SK-N-SH (cell line): ENCODE results near the gene MTF1. TPM values are rescaled to one million over a fixed set of nuclear protein-coding genes. Genes with fewer than 3 reads are reported as not detected.

Experiments used
- CTCF ChIA-PET: fragments of 300-600, 350-600 bp; formaldehyde crosslinking; extraction: SDS; loops from one replicate; lab custom pipeline; 2021; lab: Yijun Ruan, JAX
- POLR2A ChIA-PET: fragments of 350-600 bp; sonication (Branson Sonifier 250); formaldehyde crosslinking; extraction: SDS; loops from one replicate; lab custom pipeline; 2020; ENCODE audit warnings: antibody characterized with exemption, inconsistent platforms; lab: Yijun Ruan, JAX
- DNase-seq: peaks from one replicate; pipeline ENCODE4 v3.0.0; 2012
- H2AFZ ChIP-seq: fragments of 200-600 bp; sonication (generic); 2 replicates; pipeline ENCODE4 v1.8.1; 2016; ENCODE audit warnings: antibody characterized with exemption, mild to moderate bottlenecking, low read depth
- H3F3A ChIP-seq: fragments of 200-600 bp; sonication (generic); replicated peaks from 2 replicates; pipeline ENCODE3; 2016; ENCODE audit warnings: antibody characterized with exemption, mild to moderate bottlenecking; ENCODE audit not compliant: insufficient read depth
- H3K27ac ChIP-seq, 2 experiments: fragments of 200-500 bp in 1 of 2; fragments of 200-600 bp in 1 of 2; sonication (Bioruptor generic) in 1 of 2; sonication (generic), shearing (Covaris generic) in 1 of 2; 2 replicates each; pipeline versions ENCODE4 v1.5.1 to v1.6.1; 2014 to 2016; ENCODE audit warnings: low read depth in 2 of 2, inconsistent platforms in 1 of 2, low read length in 1 of 2, mild to moderate bottlenecking in 1 of 2, mixed read lengths in 1 of 2
- H3K27me3 ChIP-seq: fragments of 200-600 bp; sonication (generic), shearing (Covaris generic); 2 replicates; pipeline ENCODE4 v1.6.1; 2016; ENCODE audit warnings: mixed run types; ENCODE audit not compliant: insufficient read depth
- H3K36me3 ChIP-seq, 2 experiments: fragments of 200-500 bp in 1 of 2; fragments of 200-600 bp in 1 of 2; sonication (Bioruptor generic) in 1 of 2; sonication (generic) in 1 of 2; replicated peaks in 1 of 2; 2 replicates each; pipeline versions ENCODE3 to v1.5.1; 2014 to 2016; ENCODE audit warnings: low read length in 1 of 2, mild to moderate bottlenecking in 1 of 2; ENCODE audit not compliant: insufficient read depth in 2 of 2, control insufficient read depth in 1 of 2
- H3K4me1 ChIP-seq, 2 experiments: fragments of 200-500 bp in 1 of 2; fragments of 200-600 bp in 1 of 2; sonication (Bioruptor generic) in 1 of 2; sonication (generic), shearing (Covaris generic) in 1 of 2; 2 replicates each; pipeline versions ENCODE4 v1.5.1 to v1.6.1; 2014 to 2016; ENCODE audit warnings: low read depth in 1 of 2, low read length in 1 of 2, mixed run types in 1 of 2; ENCODE audit not compliant: insufficient read depth in 2 of 2, control insufficient read depth in 1 of 2
- H3K4me2 ChIP-seq: fragments of 200-600 bp; sonication (generic), shearing (Covaris generic); 2 replicates; pipeline ENCODE4 v1.6.1; 2017; ENCODE audit warnings: mixed run types
- H3K4me3 ChIP-seq, 2 experiments: fragments of 200-500 bp in 1 of 2; fragments of 200-600 bp in 1 of 2; sonication (Bioruptor generic) in 1 of 2; sonication (generic), shearing (Covaris generic) in 1 of 2; 2 replicates each; pipeline versions ENCODE4 v1.5.1 to v1.8.1; 2014 to 2016; ENCODE audit warnings: low read depth in 2 of 2, inconsistent platforms in 1 of 2, low read length in 1 of 2, mild to moderate bottlenecking in 1 of 2, mixed read lengths in 1 of 2, moderate library complexity in 1 of 2
- H3K79me2 ChIP-seq: fragments of 200-600 bp; sonication (generic); 2 replicates; pipeline ENCODE4 v1.8.1; 2017; ENCODE audit warnings: mild to moderate bottlenecking; ENCODE audit not compliant: insufficient read depth
- H3K9ac ChIP-seq: fragments of 200-600 bp; sonication (generic); 2 replicates; pipeline ENCODE4 v1.6.1; 2017; ENCODE audit warnings: mixed run types
- H3K9me2 ChIP-seq: fragments of 200-600 bp; sonication (generic); 2 replicates; pipeline ENCODE4 v1.6.1; 2017; ENCODE audit warnings: mixed run types
- H3K9me3 ChIP-seq: fragments of 200-600 bp; sonication (generic); 2 replicates; pipeline ENCODE4 v1.6.1; 2017; ENCODE audit warnings: mixed run types, mild to moderate bottlenecking, moderate library complexity
- H4K20me1 ChIP-seq: fragments of 200-600 bp; sonication (generic); 2 replicates; pipeline ENCODE4 v1.6.1; 2017; ENCODE audit warnings: mild to moderate bottlenecking, mixed run types; ENCODE audit not compliant: insufficient read depth
- CHD2 ChIP-seq: fragments of 150-350 bp; IDR thresholded peaks from 2 replicates; pipeline ENCODE4 v1.6.1; 2018; ENCODE audit warnings: low read length; ENCODE audit not compliant: partially characterized antibody
- FOXJ3 ChIP-seq: sonication (generic); formaldehyde crosslinking; IDR thresholded peaks from 2 replicates; pipeline ENCODE4 v1.5.1; 2020; ENCODE audit warnings: mild to moderate bottlenecking, missing genetic modification reagents
- FOXM1 ChIP-seq: IDR thresholded peaks from 2 replicates; pipeline ENCODE4 v1.4.0; 2012; ENCODE audit warnings: low read depth, mild to moderate bottlenecking
- GABPA ChIP-seq: IDR thresholded peaks from 2 replicates; pipeline ENCODE4 v1.4.0; 2012; ENCODE audit warnings: low read depth, mild to moderate bottlenecking
- JUND ChIP-seq: IDR thresholded peaks from 2 replicates; pipeline ENCODE4 v1.4.0; 2012
- NFIC ChIP-seq: IDR thresholded peaks from 2 replicates; pipeline ENCODE4 v1.4.0; 2012; ENCODE audit warnings: borderline replicate concordance
- POLR2AphosphoS5 ChIP-seq: IDR thresholded peaks from 2 replicates; pipeline ENCODE4 v1.6.1; 2012; ENCODE audit warnings: low read depth, low read length
- RFX5 ChIP-seq: IDR thresholded peaks from 2 replicates; pipeline ENCODE4 v1.6.1; 2012; ENCODE audit warnings: mild to moderate bottlenecking, improper control_type of control experiment, low read length
- SIN3A ChIP-seq: IDR thresholded peaks from 2 replicates; pipeline ENCODE4 v1.6.1; 2012; ENCODE audit warnings: low read depth, mild to moderate bottlenecking, low read length, moderate library complexity, borderline replicate concordance
- SMC3 ChIP-seq: IDR thresholded peaks from 2 replicates; pipeline ENCODE4 v1.6.1; 2012; ENCODE audit warnings: low read depth, low read length, improper control_type of control experiment
- WGBS: methylation state at CpG from one replicate; pipeline ENCODE4 v1.1.6; 2017; ENCODE audit warnings: low lambda C conversion rate; 5-methylcytosine and 5-hydroxymethylcytosine counted together
- polyA plus RNA-seq, 3 experiments: library from polyadenylated mRNA; depleted of rRNA; stranded (reverse); fragments of >200 nt; gene quantifications; 2 replicates each; pipeline ENCODE4 v1.2.3, GENCODE V29; 2012
- TF ChIP-seq, protein P1 (sequence below): IDR thresholded peaks from 2 replicates; pipeline ENCODE4 v1.6.1; 2012; ENCODE audit warnings: mild to moderate bottlenecking, low read depth, low read length, moderate library complexity
- TF ChIP-seq, protein P2 (sequence below): fragments of 150-350 bp; IDR thresholded peaks from 2 replicates; pipeline ENCODE4 v1.6.1; 2017; ENCODE audit warnings: antibody characterized with exemption, low read length, low read depth, borderline replicate concordance
- TF ChIP-seq, protein P3 (sequence below): IDR thresholded peaks from 2 replicates; pipeline ENCODE4 v1.4.0; 2012; ENCODE audit warnings: low read depth

Gene MTF1
- polyA plus RNA-seq, 1 of the 3 experiments (the other 2 are of a cell fraction) = 5.0 TPM

DNA sequence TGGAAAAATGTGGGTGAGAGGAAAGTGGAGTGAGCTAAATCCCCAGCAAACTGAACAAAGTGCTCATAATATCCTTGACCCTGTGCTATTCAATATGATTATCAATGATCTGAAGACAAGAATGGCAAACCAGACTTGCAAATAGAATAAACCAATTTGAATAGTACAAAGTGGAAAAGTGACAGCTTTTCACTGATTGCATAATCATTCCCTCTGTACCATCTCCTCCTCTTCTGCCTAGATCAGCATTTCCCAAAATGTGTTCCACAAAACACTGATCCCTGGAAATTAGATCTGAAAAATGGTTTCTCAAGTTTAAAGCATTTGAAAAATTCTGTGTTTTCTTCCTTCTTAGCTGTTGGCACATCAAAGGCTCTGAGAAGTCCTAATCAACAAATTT, 8.1 kb downstream of the MTF1 start:
- no peak overlapping the region for H3K27ac ChIP-seq
- peaks cover 3% of the 10 kb centered on the region for H3F3A ChIP-seq
- peaks cover 28 to 39% of the 10 kb centered on the region in 2 experiments for H3K36me3 ChIP-seq
- no peaks in the 10 kb centered on the region for H3K27me3 ChIP-seq
- no peak for DNase-seq
- TF ChIP-seq SMC3 (no peak), POLR2AphosphoS5 (no peak)
- TF ChIP-seq, protein P1, sequence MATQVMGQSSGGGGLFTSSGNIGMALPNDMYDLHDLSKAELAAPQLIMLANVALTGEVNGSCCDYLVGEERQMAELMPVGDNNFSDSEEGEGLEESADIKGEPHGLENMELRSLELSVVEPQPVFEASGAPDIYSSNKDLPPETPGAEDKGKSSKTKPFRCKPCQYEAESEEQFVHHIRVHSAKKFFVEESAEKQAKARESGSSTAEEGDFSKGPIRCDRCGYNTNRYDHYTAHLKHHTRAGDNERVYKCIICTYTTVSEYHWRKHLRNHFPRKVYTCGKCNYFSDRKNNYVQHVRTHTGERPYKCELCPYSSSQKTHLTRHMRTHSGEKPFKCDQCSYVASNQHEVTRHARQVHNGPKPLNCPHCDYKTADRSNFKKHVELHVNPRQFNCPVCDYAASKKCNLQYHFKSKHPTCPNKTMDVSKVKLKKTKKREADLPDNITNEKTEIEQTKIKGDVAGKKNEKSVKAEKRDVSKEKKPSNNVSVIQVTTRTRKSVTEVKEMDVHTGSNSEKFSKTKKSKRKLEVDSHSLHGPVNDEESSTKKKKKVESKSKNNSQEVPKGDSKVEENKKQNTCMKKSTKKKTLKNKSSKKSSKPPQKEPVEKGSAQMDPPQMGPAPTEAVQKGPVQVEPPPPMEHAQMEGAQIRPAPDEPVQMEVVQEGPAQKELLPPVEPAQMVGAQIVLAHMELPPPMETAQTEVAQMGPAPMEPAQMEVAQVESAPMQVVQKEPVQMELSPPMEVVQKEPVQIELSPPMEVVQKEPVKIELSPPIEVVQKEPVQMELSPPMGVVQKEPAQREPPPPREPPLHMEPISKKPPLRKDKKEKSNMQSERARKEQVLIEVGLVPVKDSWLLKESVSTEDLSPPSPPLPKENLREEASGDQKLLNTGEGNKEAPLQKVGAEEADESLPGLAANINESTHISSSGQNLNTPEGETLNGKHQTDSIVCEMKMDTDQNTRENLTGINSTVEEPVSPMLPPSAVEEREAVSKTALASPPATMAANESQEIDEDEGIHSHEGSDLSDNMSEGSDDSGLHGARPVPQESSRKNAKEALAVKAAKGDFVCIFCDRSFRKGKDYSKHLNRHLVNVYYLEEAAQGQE = no peak
- H3K9me3 ChIP-seq = no peaks in the 10 kb centered on the region
- no peak overlapping the region for H3K4me3 ChIP-seq
- H3K4me2 ChIP-seq = no peak overlapping the region
- no peak overlapping the region for H2AFZ ChIP-seq
- H3K79me2 ChIP-seq = peaks cover 100% of the 10 kb centered on the region
- H3K9ac ChIP-seq = no peak overlapping the region
- H3K4me1 ChIP-seq = peaks cover 0 to 5% of the 10 kb centered on the region in 2 experiments; a peak in 2 of 4 replicates
- POLR2A ChIA-PET = interaction anchor here (1.1 kb wide), 1 partner anchor 8 kb away, joined by 5 read pairs; the partner anchor contains the start of gene MTF1
- CTCF ChIA-PET = interaction anchor here (0.7 to 3.5 kb wide), 6 partner anchors 8 to 39 kb away, joined by 3 to 26 read pairs (median 4); partner anchors contain the start of gene MTF1
- H3K9me2 ChIP-seq = no peaks in the 10 kb centered on the region
- peaks cover 67% of the 10 kb centered on the region for H4K20me1 ChIP-seq

DNA sequence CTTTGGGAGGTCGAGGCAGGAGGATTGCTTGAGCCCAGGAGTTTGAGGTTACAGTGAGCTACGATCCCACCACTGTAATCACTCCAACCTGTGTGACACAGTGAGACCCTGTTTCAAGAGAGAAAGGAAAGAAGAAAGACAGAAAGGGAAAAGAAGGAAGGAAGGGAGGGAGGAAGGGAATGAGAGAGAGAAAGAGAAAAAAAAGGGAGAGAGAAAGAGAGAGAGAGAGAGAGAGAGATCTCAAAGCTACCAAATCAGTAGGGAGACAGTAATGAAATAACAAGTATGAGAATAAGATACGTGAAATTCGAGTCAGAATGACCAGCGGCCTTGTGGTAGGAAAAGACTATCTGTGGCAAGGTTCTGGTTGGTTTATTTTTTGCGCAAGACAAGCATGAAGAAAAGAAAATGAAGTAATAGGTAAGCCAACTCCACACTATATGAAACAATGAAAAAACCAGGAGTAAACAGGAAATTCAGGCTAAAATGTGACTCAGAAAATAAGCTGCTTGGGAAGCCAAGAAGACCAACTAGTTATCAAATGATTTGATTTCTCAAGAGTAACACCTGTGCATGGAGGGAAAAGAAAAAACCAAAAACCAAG, 8.9 kb downstream of the MTF1 start:
- POLR2A ChIA-PET = interaction anchor here (1.1 kb wide), 1 partner anchor 9 kb away, joined by 5 read pairs; the partner anchor contains the start of gene MTF1
- H3K9me3 ChIP-seq = no peaks in the 10 kb centered on the region
- DNase-seq = no peak
- no peak overlapping the region for H3K9ac ChIP-seq
- no peaks in the 10 kb centered on the region for H3K27me3 ChIP-seq
- no peak overlapping the region for H3K27ac ChIP-seq
- H2AFZ ChIP-seq = no peak overlapping the region
- peaks cover 65% of the 10 kb centered on the region for H4K20me1 ChIP-seq
- peaks cover 28 to 44% of the 10 kb centered on the region in 2 experiments for H3K36me3 ChIP-seq
- H3F3A ChIP-seq = peaks cover 3% of the 10 kb centered on the region
- CTCF ChIA-PET = interaction anchor here (0.7 to 3.5 kb wide), 9 partner anchors 9 to 1504 kb away, joined by 3 to 26 read pairs (median 4); partner anchors contain the start of gene MTF1
- no peak overlapping the region for H3K4me2 ChIP-seq
- peaks cover 99% of the 10 kb centered on the region for H3K79me2 ChIP-seq
- H3K4me3 ChIP-seq = no peak overlapping the region
- TF ChIP-seq RFX5 (no peak), SIN3A (no peak)
- WGBS = 91% methylated on average over 6 of the region's 6 CpGs
- H3K4me1 ChIP-seq = peaks cover 0 to 5% of the 10 kb centered on the region in 2 experiments; a peak in 2 of 4 replicates
- H3K9me2 ChIP-seq = no peaks in the 10 kb centered on the region

DNA sequence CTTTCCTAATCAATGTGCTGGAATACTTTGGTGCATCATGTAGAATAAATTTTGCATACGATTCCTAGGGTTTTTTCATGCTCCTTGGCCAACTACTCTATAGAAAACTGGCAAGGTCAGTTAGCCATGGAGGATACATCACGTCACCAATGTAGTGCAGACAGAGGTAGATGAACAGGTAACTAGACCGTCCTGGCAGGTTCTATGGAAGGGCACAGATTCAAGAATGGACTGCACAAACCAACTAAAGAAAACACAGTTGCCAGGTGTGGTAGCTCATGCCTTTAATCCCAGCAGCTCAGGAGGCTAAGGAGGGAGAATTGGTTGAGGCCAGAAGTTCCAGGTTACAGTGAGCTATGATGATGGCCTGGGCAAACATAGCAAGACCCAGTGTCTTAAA, 9.9 kb downstream of the MTF1 start:
- CTCF ChIA-PET = interaction anchor here (3.5 kb wide), 1 partner anchor 10 kb away, joined by 26 read pairs; the partner anchor contains the start of gene MTF1
- H3K9me3 ChIP-seq = no peaks in the 10 kb centered on the region
- H3F3A ChIP-seq = peaks cover 3% of the 10 kb centered on the region
- peaks cover 30 to 38% of the 10 kb centered on the region in 2 experiments for H3K36me3 ChIP-seq
- H3K4me1 ChIP-seq = peaks cover 0 to 5% of the 10 kb centered on the region in 2 experiments; a peak in 2 of 4 replicates
- 91% methylated on average over 3 of the region's 3 CpGs for WGBS
- H3K9me2 ChIP-seq = no peaks in the 10 kb centered on the region
- no peak overlapping the region for H2AFZ ChIP-seq
- no peak overlapping the region for H3K4me2 ChIP-seq
- no peak overlapping the region for H3K27ac ChIP-seq
- POLR2A ChIA-PET = no interaction called here
- peaks cover 97% of the 10 kb centered on the region for H3K79me2 ChIP-seq
- H4K20me1 ChIP-seq = peaks cover 56% of the 10 kb centered on the region
- no peaks in the 10 kb centered on the region for H3K27me3 ChIP-seq
- no peak for TF ChIP-seq JUND
- TF ChIP-seq NFIC = no peak
- TF ChIP-seq, protein P2, sequence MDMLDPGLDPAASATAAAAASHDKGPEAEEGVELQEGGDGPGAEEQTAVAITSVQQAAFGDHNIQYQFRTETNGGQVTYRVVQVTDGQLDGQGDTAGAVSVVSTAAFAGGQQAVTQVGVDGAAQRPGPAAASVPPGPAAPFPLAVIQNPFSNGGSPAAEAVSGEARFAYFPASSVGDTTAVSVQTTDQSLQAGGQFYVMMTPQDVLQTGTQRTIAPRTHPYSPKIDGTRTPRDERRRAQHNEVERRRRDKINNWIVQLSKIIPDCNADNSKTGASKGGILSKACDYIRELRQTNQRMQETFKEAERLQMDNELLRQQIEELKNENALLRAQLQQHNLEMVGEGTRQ = no peak
- no peak for TF ChIP-seq FOXM1
- TF ChIP-seq, protein P3, sequence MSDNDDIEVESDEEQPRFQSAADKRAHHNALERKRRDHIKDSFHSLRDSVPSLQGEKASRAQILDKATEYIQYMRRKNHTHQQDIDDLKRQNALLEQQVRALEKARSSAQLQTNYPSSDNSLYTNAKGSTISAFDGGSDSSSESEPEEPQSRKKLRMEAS = no peak
- no peak for TF ChIP-seq FOXJ3 (CRISPR knock-in tag)
- TF ChIP-seq CHD2 = no peak
- TF ChIP-seq GABPA = no peak
- TF ChIP-seq, all 33 proteins: peak for 0
- no peak for DNase-seq
- H3K4me3 ChIP-seq = no peak overlapping the region
- no peak overlapping the region for H3K9ac ChIP-seq
